GM19455 (cell line): ENCODE results near the gene SLC6A3.
"Not testable (repeated sequence)": the region's sequence is repeated elsewhere in the genome, so short reads cannot be mapped to it uniquely, and the experiment has no call there.

ENCODE experiments used
- ATAC-seq: cut with Tn5 transposase; IDR thresholded peaks from one replicate; pipeline ENCODE4 v1.9.1; 2021; ENCODE audit not compliant: unreplicated experiment

SLC6A3 gene

DNA sequence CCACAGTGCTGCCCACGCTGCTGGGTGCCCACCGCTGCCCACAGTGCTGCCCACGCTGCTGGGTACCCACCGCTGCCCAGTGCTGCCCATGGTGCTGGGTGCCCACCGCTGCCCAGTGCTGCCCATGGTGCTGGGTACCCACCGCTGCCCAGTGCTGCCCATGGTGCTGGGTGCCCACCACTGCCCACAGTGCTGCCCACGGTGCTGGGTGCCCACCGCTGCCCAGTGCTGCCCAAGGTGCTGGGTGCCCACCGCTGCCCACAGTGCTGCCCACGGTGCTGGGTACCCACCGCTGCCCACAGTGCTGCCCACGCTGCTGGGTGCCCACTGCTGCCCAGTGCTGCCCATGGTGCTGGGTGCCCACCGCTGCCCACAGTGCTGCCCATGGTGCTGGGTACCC lies 22.7 kb downstream of the SLC6A3 start:
- ATAC-seq, result not testable (repeated sequence)

DNA sequence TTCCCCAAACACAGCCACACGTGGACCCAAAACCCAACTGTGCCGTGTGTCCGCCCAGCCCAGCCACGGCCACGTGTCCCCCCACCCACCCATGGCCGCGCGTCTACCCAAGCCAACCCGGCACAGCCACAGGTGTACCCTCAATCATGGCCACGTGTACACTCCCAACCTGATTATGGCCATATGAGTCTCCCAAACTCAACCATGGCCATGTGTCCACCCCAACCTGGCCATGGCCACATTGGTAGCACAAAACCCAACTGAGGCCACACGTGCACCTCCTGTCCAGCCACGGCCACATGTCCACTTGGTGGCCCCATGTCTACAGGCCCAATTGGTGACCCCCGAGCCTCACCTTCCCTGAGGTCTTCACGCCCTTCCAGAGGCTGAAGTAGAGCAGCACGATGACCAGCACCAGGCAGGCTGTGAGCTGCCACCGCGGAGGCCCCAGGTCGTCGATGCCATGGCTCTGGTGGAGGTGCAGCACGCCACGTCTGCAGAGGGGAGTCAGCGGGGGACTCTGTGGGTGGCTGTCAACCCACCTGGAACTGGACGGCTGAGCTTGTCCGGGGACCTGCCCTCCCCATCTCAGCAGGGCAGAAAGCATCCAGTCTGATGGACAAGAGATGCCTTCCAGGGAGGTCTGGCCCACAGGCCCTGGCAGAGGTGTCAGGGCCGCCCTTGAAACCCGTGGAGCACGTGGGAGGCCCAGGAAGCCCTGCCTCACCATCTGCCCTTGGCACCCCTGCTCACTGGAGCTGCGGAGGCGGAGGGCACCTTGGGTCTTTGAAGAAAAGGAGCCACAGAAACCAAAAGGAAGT lies 23.5 kb downstream of the SLC6A3 start:
- ATAC-seq, result no peak

DNA sequence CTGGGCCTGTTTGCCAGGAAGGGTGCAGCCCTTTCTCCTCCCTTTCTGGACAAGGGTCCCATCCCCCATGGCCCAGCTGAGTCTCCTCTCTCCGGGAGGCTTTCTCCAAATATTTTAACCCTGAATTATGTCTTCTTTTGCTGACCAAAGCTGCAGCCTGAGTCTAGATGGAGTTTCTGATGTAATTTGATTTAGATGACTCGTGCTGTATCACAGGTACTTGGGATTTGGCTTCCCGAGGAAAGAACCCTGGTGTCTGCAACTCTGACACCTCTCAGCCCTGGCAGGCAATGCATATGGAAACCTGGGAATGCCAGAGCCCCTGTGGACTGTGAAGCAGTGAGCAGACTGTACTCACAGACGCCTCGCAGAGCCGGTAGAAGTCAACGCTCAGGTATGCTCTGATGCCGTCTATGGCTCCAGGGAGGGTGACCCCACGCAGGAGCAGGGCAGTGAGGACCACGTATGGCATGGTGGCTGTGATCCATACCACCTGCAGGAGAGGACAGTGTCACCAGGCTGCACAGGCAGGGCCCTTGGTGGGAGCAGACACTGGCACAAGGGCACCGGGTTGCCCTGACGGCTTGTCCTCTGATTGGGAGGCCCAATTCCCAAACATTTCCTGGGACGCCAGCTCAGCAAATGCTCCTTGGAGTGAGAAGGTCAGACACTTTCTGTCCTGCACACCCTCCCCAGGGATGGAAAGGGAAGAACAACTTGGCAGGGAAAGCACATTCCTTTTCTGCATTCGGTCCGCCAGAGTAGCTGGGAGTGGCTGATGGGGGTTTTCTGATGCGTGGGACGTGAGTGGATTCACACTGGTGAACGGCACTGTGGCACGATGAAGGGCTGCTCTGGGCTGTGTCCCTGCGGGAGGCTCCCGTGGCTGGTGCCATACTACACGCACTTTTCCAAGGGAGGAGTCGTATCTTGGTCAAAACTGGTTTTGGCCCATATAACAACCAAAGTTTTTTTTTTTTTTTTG lies 24.7 kb downstream of the SLC6A3 start:
- ATAC-seq, result no peak

DNA sequence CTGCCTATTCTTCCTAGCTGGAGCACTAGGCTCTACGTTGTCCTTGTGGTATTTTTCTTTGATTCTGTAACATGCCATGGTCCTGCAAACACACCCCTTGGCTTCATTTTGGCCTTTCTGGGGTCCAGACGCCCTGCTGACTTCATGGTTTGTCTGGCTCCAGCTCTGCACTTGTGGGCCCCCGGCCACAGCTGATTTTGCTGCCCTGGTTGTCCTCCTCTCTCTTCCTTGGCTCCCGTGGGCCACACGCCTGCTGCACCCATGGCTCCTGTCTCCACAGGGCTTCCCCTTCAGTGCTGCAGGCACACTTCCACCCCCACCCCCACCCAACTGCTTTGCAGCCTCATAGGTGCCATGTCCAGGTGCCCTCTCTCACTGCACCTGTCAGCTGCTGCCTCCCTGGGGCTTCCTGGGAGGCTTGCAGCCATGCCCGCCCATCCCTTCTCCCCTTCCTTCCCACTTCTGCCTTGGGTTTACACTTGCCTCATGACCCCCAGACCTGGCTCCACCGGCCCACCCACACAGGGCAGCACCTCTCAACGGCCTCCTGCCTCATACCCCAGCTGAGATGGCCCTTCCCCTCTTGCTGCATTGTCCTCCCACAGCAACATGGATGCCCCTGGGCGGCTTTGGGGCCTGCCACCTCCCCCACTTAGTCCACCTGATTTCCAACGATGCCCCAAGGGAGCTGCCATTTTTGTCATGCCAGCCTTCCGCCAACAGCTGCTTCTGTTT lies 25.6 kb downstream of the SLC6A3 start:
- ATAC-seq, result no peak

DNA sequence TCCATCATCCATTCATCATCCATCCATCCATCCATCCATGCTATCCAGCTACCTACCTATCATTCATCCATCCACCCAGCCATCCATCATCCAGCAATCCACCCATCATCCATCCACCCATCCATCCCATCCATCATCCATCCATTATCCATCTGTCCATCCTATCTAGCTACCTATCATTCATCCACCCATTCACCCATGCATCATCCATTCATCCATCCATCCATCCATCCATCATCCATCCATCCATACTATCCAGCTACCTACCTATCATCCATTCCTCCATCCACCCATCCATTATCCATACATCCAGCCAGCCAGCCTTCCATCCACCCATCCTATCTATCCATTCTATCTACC lies 26.3 kb downstream of the SLC6A3 start:
- ATAC-seq, result no peak

DNA sequence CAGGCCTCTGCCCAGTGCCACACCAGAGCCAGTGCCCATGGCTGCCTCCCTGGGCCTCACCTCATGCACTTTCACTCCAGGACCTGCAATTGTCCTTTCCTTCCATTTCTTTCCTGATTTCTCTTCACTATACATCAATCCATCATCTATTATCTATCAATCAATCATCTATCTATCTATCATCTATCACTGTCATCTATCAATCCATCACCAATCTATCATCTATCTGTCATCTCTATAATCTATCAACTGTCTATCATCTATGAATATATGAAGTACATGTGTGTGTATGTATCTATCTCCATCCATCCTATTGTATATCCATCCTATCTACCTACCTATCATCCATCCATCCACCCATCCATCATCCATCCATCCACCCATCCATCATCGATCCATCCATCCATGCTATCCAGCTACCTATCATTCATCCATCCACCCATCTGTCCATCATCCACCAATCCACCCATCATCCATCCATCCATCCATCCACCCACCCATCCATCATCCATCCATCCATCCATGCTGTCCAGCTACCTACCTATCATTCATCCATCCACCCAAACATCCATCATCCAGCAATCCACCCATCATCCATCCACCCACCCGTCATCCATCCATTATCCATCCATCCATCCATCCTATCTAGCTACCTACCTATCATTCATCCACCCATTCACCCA lies 26.9 kb downstream of the SLC6A3 start:
- ATAC-seq, result no peak

DNA sequence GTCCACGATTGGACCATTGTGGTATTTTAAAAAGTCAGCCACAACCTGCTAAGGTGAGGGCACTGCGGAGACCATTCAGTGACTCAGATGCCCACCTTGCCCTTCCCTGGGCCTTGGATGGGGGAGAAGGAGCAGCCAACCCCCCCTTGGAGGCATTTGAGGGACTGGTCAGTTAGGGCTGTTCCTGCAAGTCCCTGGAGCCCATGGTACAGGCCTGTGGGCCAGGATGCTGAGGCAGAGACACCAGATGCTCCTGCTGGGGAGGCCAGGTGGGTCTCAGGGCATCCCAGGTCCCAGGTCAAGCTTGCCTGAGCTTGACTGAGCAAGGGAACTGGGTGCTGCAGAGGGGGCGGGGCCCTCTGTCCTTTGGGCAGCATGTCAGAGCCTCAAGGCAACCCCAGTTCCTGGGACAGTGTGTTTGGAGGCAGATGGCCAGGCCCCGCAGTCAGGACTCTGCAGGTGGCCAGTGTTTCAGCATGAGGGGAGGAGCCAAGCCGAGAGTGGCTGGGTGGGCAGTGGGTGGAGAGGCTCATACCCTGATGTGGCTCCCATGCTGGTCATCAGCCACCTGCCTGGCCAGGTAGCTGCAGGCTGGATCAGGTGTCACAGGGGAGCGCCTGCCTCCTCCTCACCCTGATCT lies 27.5 kb downstream of the SLC6A3 start:
- ATAC-seq, result no peak

DNA sequence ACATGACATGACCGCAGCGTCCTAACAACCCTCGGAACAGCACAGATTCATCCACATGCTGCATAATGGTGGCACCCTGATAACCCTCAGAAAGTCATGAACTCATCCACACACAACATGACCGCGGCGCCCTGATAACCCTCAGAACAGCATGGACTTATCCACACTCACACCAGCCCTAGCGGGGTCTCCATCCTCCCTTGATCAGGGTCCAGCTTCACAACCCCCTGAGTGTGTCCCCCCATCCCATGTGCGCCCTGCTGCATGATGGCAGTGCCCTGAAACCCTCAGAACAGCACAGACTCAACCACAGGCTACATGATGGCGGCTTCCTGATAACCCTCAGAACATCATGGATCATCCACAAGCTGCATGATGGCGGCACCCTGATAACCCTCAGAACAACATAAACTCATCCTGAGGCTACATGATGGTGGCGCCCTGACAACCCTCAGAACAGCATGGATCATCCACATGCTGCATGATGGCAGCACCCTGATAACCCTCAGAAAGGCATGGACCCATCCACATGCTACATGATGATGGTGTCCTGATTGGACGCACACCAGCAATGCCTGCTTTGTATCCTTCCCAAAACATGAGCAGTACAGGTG lies 28.3 kb downstream of the SLC6A3 start:
- no peak for ATAC-seq

DNA sequence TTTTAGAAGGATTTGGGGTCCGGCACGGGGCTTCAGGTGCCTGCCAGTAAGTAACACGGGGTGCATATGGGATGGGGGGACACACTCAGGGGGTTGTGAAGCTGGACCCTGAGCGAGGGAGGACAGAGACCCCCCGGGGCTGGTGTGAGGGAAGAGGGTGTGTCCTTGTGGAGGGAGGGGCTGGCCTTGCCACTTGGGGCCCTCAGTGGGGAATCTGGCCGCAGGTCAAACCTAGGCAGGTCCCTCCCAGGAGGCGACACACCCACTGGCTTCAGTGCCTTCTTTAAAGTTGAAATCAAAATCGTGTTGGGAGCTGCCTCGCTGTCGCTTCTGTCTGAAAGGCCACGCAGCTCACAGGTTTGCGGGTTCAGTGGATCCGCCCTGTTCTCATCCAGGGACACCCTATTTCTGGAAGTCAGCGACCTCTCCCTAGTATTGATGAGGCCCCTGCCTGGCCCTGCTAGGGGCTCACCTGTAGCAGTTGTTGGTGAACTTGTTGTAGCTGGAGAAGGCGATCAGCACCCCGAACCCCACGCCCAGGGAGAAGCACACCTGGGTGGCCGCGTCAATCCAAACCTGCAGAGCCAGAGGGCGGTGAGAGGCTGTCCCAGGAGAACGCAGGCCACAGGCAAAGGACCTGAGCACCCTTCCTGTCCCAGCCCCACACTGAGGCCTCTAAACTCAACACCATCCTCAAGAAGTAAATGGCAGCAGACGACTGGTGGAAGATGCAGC lies 29.4 kb downstream of the SLC6A3 start:
- ATAC-seq, result no peak

DNA sequence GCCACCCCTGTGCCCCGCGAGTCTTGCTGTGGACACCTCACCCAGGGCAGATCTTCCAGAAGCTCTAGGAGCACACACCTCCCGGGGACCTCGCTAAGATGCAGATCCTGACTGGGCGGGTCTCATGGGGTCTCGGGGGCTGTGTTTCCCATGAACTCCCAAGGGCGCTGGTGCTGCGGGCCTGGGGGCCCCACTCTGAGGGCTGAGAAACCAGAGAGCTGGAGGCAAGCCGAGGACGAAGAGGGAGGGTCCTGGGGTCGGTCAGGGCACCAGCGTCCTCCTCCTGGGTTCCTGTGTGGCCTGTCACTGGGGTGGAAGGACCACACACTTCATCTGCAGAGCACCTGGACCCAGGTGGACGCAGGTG lies 30.2 kb downstream of the SLC6A3 start:
- ATAC-seq, result no peak

DNA sequence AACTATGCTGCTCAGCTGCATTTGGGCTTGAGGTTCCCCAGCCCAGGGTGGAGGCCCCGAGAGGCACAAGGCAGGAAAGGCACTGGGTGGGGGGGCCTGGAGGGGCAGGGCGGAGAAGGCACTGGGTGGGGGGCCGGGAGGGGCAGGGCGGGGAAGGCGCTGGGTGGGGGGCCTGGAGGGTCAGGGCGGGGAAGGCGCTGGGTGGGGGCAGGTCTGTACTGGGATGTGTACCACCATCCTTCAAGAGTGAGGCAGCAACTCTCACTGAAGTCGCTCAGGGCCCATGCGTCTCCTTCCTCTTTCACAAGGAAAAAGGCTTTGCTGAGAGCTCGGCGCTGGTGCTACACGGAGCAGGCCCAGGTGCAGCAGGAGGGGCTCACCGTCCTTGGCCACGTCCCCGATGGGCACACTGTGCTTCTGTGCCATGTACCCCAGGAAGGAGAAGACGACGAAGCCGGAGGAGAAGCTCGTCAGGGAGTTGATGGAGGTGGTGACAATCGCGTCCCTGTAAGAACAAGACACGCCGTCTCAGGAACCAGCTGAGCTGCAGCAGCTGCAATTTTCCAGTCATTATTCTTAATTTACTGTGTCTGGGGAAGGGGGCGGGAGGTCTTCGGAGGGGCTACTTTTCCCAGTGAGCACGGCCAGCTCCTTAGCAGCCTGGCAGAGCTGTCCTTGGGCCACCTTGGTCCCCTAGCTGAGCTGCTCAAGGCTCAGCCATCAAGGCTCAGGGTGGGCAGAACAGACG lies 30.8 kb downstream of the SLC6A3 start:
- no peak for ATAC-seq

DNA sequence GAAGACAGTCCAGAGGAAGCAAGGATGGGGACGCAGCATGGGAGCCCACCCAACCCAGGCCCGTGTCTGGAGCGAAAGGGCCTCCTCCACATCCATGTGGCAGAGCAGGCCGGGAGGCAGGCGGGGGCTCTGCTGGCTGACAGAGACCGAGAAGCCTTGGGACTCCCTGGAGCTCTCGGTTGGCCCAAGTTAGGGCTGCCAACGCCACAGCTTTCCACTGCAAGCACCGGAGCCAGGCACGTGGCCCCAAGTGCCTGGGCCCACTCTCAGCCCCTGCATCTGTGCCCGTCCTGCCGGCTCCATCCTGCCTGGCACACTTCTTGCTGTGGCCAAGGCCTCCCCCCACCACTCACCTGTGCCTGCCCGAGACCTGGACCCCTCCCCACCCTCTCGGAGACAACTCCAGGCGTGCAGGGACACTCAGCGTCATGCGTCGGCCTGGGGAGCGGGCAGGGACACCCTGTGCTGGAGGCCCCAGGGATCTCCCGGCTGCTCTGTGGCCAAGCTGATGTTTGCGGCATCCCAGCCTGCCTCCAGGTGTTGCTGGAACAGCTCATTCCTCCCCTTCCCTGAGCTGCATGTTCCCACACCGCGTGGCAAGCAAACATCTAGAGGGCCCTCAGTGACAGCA lies 31.5 kb downstream of the SLC6A3 start:
- ATAC-seq, result no peak

DNA sequence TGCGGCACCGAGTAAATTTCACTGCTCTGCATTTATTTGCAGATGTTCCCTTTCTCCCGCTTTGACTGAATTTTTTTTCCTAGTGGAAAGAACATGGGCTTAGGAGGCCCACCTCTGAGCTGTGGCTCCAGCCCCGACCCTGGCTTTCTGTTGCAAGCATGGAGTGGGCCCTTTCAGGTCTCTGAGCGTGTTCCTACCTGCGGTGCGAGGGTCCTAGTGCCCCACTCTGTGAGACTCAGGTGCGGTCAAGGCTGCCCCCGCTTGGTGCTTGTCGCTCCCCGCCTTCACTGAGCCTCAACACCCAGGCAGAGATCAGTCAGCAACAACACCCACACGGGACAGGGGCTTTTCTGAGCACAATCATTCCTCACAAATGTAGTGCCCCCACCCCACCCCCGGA lies 32.0 kb downstream of the SLC6A3 start:
- ATAC-seq, result no peak

DNA sequence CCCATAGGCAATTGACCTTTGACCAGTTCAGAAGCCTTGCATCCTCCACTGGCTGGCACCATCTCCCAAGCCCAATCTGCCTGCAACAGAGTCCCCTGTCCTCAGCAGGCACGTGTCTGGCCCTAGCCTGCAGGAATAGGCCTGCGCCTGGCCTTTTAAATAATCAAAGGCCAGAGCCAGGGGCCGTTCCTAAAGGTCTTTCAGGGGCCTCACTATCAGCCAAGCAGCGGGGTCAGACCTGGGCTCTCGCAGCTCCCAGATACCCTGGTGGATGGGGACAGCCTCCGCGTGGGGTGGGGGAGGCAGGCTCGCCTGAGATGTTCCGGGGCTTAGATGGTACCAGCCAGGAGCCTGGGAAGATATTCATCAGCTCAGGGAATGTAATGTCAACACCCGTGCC lies 32.6 kb downstream of the SLC6A3 start:
- ATAC-seq, result no peak

DNA sequence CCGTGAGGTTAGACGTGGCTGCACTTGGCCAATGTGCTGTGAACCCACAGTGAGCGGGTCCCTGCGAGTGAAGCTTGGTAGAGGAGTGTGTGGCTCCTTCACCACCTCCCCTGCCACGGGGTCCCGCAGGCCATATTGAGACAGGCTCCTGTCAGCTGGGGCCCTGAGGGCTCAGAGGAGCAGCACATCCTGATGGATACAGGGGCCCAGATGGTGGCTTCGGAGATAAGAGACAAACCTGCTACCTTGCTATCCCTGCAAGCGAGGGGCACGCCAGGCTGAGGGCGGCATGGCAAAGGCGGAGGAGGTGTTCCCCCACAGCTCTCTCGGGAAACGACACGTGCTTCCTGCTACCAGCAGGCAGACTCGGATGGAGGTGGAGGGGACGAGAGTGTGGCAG lies 33.1 kb downstream of the SLC6A3 start:
- no peak for ATAC-seq

DNA sequence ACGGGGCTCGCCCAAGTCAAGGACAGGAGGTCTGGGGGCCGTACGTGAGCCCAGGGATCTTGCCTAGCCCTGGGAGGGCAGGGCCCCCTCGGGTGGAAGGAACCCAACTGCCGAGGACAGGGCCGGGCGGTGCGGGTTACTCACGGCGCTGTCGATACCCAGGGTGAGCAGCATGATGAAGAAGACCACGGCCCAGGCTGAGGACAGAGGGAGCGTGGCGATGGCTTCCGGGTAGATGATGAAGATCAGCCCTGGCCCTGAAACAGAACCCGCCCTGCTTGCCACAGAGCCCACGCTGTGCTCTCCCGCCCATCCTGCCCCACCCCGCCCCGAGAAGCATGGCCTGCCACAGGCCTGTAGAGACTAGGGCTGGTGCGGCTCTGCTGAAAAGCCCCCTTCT lies 34.1 kb downstream of the SLC6A3 start:
- ATAC-seq, result no peak

DNA sequence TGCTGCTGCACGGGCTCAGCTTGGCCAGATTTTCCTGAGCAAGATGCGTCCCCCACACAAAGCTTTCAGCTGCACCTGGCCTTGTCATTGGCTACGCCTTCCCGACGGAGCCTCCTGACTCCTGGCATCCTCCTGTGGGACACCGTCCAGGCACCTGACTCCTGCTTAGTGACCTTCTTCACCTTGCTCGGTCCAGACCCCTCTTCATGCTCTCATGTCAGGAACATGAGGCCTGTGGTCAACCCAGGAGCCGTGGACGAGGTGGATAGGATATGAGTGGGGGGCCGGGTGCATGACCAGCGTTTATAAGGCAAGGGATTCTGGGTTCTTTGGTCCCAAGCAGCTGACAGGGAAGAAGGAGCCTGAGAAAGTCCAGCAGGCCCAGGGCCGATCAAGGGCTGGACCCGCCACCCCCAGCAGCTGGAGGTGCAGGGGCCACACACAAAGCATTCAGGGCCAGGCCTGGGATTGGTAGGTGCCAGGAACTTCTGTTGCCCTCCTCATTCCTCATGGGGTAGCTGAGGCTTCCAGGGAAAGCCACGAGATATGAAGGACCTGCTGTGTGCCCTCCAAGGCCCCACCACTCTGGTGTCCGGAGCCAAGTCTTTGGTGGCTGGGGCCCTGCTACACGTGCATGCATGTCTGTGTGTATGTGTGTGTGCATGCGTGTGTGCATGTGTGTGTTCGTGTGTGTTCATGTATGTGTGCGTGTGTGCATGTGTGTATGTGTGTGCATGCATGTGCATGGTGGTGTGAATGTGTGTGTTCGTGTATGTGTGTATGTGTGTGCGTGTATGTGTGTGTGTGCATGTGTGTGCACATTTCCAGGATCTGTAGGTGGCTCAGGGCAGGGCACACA lies 34.9 kb downstream of the SLC6A3 start:
- no peak for ATAC-seq
